IPS-18a (cell line): ENCODE measurements around the gene MYO16.

ENCODE experiments used
- H3K27ac ChIP-seq: one replicate; pipeline ENCODE4 v1.5.1; 2013; ENCODE audit warnings: low read length
- H3K27me3 ChIP-seq: one replicate; pipeline ENCODE4 v1.6.1; 2013; ENCODE audit warnings: mild to moderate bottlenecking, low read length; ENCODE audit not compliant: control insufficient read depth, insufficient read depth
- H3K36me3 ChIP-seq: one replicate; pipeline ENCODE4 v1.6.1; 2013; ENCODE audit warnings: low read depth, low read length; ENCODE audit not compliant: control insufficient read depth
- H3K4me1 ChIP-seq: one replicate; pipeline ENCODE4 v1.6.1; 2013; ENCODE audit warnings: low read depth, low read length; ENCODE audit not compliant: control insufficient read depth
- H3K4me3 ChIP-seq: one replicate; pipeline ENCODE4 v1.5.1; 2013; ENCODE audit warnings: low read length
- H3K9ac ChIP-seq: one replicate; pipeline ENCODE4 v1.6.1; 2013; ENCODE audit warnings: mild to moderate bottlenecking, low read length, moderate library complexity
- H3K9me3 ChIP-seq: one replicate; pipeline ENCODE4 v1.6.1; 2013; ENCODE audit warnings: low read depth, low read length; ENCODE audit not compliant: control insufficient read depth

Gene MYO16

GRCh38 chr13:108747843-108748242 lies 118.4 kb downstream of the MYO16 start:
- no peak overlapping the region for H3K27ac ChIP-seq
- no peaks in the 10 kb centered on the region for H3K9me3 ChIP-seq
- no peaks in the 10 kb centered on the region for H3K36me3 ChIP-seq
- no peak overlapping the region for H3K4me3 ChIP-seq
- H3K27me3 ChIP-seq = no peaks in the 10 kb centered on the region
- H3K9ac ChIP-seq = no peak overlapping the region
- no peaks in the 10 kb centered on the region for H3K4me1 ChIP-seq

GRCh38 chr13:108752276-108752675 lies 122.9 kb downstream of the MYO16 start:
- Histone ChIP-seq H3K27ac (no peak overlapping the region), H3K4me1 (no peaks in the 10 kb centered on the region), H3K9ac (no peak overlapping the region), H3K4me3 (no peak overlapping the region), H3K9me3 (no peaks in the 10 kb centered on the region), H3K27me3 (no peaks in the 10 kb centered on the region), H3K36me3 (no peaks in the 10 kb centered on the region)

DNA sequence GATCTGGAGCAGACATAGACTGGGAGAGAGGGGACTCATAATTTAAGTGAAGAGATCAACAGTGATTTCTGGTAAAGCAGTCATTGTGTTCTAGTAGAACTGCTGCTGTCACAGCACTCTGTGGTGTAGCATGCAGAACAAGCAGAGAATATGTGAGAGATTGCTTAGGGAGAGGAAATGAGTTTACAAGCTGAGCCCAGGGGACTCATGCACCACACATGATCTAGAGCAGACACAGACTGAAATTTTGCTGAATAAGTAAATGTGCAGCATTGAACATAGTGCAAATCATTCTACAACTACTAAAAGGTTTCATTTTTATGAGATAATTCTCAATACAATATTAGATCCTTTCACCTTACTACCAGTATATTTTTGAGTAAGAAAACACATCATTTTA lies 125.7 kb downstream of the MYO16 start:
- no peaks in the 10 kb centered on the region for H3K27me3 ChIP-seq
- H3K36me3 ChIP-seq = no peaks in the 10 kb centered on the region
- no peaks in the 10 kb centered on the region for H3K9me3 ChIP-seq
- no peaks in the 10 kb centered on the region for H3K4me1 ChIP-seq
- H3K27ac ChIP-seq = no peak overlapping the region
- no peak overlapping the region for H3K9ac ChIP-seq
- H3K4me3 ChIP-seq = no peak overlapping the region

DNA sequence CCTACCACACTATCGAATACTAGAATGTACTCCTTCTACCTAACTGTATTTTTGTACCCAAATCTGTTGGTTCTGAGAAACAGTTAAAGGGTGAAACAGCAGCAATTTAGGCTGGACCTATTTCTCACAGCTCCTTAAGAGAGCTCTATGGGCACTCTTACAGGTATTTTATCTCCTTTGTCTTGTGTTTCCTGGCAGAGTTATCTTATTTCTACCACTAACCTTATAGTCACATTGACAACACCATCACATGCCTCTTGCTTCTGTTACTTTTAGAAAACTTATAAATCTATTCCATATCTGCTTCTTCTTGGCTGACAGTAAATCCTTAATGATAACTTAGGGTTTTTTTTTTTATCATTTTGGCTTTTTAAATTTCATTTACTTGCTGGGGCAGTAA lies 130.7 kb downstream of the MYO16 start:
- no peak overlapping the region for H3K9ac ChIP-seq
- no peak overlapping the region for H3K4me3 ChIP-seq
- no peaks in the 10 kb centered on the region for H3K36me3 ChIP-seq
- no peaks in the 10 kb centered on the region for H3K9me3 ChIP-seq
- no peaks in the 10 kb centered on the region for H3K27me3 ChIP-seq
- H3K27ac ChIP-seq = no peak overlapping the region
- no peaks in the 10 kb centered on the region for H3K4me1 ChIP-seq

GRCh38 chr13:108760541-108760940 lies 131.1 kb downstream of the MYO16 start:
- Histone ChIP-seq H3K27ac (no peak overlapping the region), H3K4me1 (no peaks in the 10 kb centered on the region), H3K36me3 (no peaks in the 10 kb centered on the region), H3K9ac (no peak overlapping the region), H3K4me3 (no peak overlapping the region), H3K27me3 (no peaks in the 10 kb centered on the region), H3K9me3 (no peaks in the 10 kb centered on the region)

DNA sequence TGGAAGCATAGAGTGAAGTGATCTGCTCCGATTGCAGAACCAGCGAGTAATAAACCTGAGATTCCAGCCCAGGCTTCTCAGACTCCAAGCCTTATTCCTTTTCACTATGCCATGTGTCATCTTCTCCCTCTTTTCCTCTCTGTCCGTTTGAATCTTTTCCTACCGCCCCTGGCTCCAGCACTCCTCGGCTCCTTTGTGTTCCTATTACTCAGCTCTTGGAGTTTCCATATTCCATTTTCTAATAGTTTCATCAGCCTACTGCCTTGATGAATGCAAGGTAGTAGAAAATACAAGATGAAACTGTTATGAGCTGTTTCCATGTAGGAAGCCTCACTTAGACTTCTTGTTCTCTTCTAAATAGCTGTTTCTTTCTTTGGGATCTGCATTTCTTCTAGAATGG lies 138.6 kb downstream of the MYO16 start:
- no peaks in the 10 kb centered on the region for H3K36me3 ChIP-seq
- no peaks in the 10 kb centered on the region for H3K27me3 ChIP-seq
- no peak overlapping the region for H3K27ac ChIP-seq
- no peaks in the 10 kb centered on the region for H3K9me3 ChIP-seq
- H3K4me1 ChIP-seq = no peaks in the 10 kb centered on the region
- no peak overlapping the region for H3K4me3 ChIP-seq
- H3K9ac ChIP-seq = no peak overlapping the region

GRCh38 chr13:108769213-108770070 lies 140.0 kb downstream of the MYO16 start:
- Histone ChIP-seq H3K36me3 (no peaks in the 10 kb centered on the region), H3K4me1 (no peaks in the 10 kb centered on the region), H3K27ac (no peak overlapping the region), H3K4me3 (no peak overlapping the region), H3K9ac (no peak overlapping the region), H3K9me3 (no peaks in the 10 kb centered on the region), H3K27me3 (no peaks in the 10 kb centered on the region)

DNA sequence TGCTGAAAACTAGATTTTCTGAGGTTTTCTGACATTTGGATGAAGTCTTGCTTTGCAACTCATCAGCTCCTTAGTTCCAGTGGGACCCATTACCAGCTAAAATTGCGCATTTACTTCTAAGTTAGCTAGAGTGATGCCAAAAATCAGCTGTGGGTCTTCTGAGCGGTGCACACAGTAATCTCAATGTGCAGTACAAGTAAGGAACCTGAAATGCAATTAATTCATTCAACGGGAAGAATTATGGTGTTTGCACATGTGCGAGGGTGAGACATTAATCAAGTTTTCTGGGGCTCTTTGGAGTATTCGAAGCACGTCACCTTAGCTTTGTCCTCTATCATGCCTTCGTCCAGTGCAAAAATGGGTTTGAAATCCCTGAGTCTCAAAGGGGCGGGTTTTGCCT lies 146.2 kb downstream of the MYO16 start:
- Histone ChIP-seq H3K4me3 (no peak overlapping the region), H3K27ac (no peak overlapping the region), H3K27me3 (no peaks in the 10 kb centered on the region), H3K36me3 (no peaks in the 10 kb centered on the region), H3K9me3 (no peaks in the 10 kb centered on the region), H3K4me1 (peaks cover 4% of the 10 kb centered on the region), H3K9ac (no peak overlapping the region)

DNA sequence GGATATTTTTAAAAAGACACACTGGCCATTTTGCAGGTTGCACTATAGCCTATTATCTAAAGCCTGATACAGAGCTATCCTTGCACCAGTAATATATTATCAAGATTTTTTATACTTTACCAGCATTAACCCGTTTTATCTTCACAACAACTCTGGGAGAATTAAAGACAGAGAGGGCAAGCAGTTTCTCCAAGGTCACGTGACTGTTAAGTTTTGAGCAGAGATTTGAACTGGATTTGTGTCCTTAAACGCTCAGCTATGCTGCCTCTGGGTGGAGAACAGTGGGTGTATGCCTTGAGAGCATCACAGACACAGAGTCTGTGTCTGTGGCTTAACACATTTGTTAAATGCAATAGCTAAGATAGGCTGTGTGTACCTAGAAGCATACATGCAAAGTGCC lies 147.2 kb downstream of the MYO16 start:
- Histone ChIP-seq H3K27ac (no peak overlapping the region), H3K9me3 (no peaks in the 10 kb centered on the region)

DNA sequence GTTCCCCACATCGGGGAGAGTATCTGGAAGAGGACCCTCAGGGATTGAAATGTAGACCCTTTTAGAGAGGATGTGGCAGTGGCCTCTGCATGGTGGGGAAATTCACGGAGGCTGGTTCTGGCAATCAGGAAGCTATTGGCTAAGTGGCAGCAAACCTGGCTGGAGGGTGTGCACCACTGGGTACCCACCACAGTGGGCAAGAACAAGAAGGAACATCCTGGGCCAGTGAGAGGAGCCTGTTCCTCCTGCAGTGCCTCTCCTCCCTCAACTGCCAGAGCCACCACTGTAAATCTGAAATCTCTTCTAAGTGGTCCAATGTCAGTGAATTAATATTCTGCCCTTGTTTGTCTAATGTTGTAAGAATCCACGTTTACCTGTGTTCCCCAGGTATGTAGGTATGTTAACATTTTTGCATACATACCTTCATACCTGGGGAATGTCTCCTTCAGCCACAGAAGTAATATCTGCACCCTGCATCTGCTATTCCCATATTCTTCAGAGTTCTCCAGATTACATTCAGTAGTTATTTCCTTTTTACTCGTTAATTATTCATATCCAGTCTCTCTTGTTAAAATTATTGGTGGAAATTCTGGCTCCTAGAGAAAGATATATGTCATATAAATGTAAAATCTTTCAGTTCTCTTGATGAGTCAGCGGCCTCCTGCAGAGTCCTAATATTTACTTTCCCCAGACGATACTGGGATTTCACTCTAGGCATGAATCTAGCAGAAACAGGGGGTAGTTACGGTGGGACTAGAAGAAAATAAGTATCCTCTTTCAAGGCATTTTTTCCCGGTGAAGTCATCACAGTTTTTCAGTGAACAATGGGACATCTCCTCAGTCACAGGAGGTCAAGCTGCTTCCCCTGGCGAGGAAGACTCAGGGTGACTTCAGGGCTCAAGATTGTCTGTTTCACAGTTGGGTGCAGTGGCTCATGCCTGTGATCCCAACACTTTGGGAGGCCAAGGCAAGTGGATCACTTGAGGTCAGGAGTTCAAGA lies 148.3 kb downstream of the MYO16 start:
- H3K9me3 ChIP-seq = no peaks in the 10 kb centered on the region
- H3K9ac ChIP-seq = no peak overlapping the region
- no peaks in the 10 kb centered on the region for H3K27me3 ChIP-seq
- no peak overlapping the region for H3K27ac ChIP-seq
- H3K36me3 ChIP-seq = no peaks in the 10 kb centered on the region
- no peak overlapping the region for H3K4me3 ChIP-seq
- peaks cover 4% of the 10 kb centered on the region for H3K4me1 ChIP-seq

More for the DNA sequence above, 147.2 kb downstream of the MYO16 start:
- Histone ChIP-seq H3K9ac (no peak overlapping the region), H3K36me3 (no peaks in the 10 kb centered on the region), H3K4me1 (peaks cover 4% of the 10 kb centered on the region), H3K27me3 (no peaks in the 10 kb centered on the region), H3K4me3 (no peak overlapping the region)

GRCh38 chr13:108779308-108779707 lies 149.9 kb downstream of the MYO16 start:
- no peaks in the 10 kb centered on the region for H3K9me3 ChIP-seq
- peaks cover 4% of the 10 kb centered on the region for H3K4me1 ChIP-seq
- no peaks in the 10 kb centered on the region for H3K36me3 ChIP-seq
- H3K27me3 ChIP-seq = no peaks in the 10 kb centered on the region
- no peak overlapping the region for H3K27ac ChIP-seq
- H3K4me3 ChIP-seq = no peak overlapping the region
- no peak overlapping the region for H3K9ac ChIP-seq
